B cell (primary cell): Measurements from ENCODE around the gene ZNF365. TPM values are rescaled to one million over a fixed set of nuclear protein-coding genes. Genes with fewer than 3 reads are reported as not detected.

Experiments used
- ATAC-seq: fragments of 200-7000 bp; cut with Tn5 transposase; one replicate; pipeline ENCODE4 v1.10.0; 2021; ENCODE audit warnings: low read depth, mild to moderate bottlenecking, moderate number of reproducible peaks, moderate library complexity
- CTCF ChIA-PET: fragments of 350-600 bp; sonication (Branson Sonifier 250); formaldehyde crosslinking; loops from one replicate; lab custom pipeline; 2021; ENCODE audit warnings: antibody characterized with exemption, inconsistent platforms; lab: Charles Lee
- POLR2A ChIA-PET: fragments of 350-600 bp; sonication (Branson Sonifier 250); formaldehyde crosslinking; loops from one replicate; lab custom pipeline; 2021; ENCODE audit warnings: antibody characterized with exemption; lab: Charles Lee
- DNase-seq: peaks from one replicate; pipeline ENCODE4 v3.0.0; 2013
- H2AFZ ChIP-seq: 2 replicates; pipeline ENCODE4 v1.6.1; 2012; ENCODE audit warnings: mild to moderate bottlenecking, low read depth, low read length; ENCODE audit not compliant: insufficient read depth, poor library complexity, severe bottlenecking
- H3K27ac ChIP-seq, 2 donors: 1 replicate in 1 of 2; 2 replicates in 1 of 2; pipeline ENCODE4 v1.5.1; 2012 to 2013; ENCODE audit warnings: low read length in 2 of 2, mild to moderate bottlenecking in 2 of 2, moderate library complexity in 1 of 2
- H3K27me3 ChIP-seq, 4 experiments: fragments of 200-600 bp in 1 of 4; sonication (generic) in 1 of 4; replicated peaks in 1 of 4; 1 replicate in 2 of 4; 2 replicates in 2 of 4; pipeline versions ENCODE4 v1.6.1 to v1.7.0; 2013 to 2016; ENCODE audit warnings: low read length in 3 of 4, mild to moderate bottlenecking in 2 of 4, mixed read lengths in 1 of 4, moderate library complexity in 1 of 4; ENCODE audit not compliant: insufficient read depth in 4 of 4, control insufficient read depth in 3 of 4; ENCODE audit errors: control extremely low read depth in 1 of 4
- H3K36me3 ChIP-seq, 2 experiments: replicated peaks in 1 of 2; 1 replicate in 1 of 2; 2 replicates in 1 of 2; pipeline versions ENCODE4 v1.6.1 to v1.7.1; 2013; ENCODE audit warnings: low read length in 1 of 2; ENCODE audit not compliant: insufficient read depth in 2 of 2, control insufficient read depth in 1 of 2; ENCODE audit errors: control extremely low read depth in 1 of 2, extremely low read depth in 1 of 2
- H3K4me1 ChIP-seq, 2 donors: fragments of 200-600 bp in 1 of 2; sonication (generic) in 1 of 2; 1 replicate in 1 of 2; 2 replicates in 1 of 2; pipeline versions ENCODE4 v1.5.1 to v1.6.1; 2013 to 2017; ENCODE audit warnings: low read length in 2 of 2; ENCODE audit not compliant: control insufficient read depth in 2 of 2, insufficient read depth in 2 of 2
- H3K4me2 ChIP-seq: replicated peaks from 2 replicates; pipeline ENCODE3; 2012; ENCODE audit warnings: mild to moderate bottlenecking, low read depth, low read length; ENCODE audit not compliant: poor library complexity, severe bottlenecking
- H3K4me3 ChIP-seq, 5 experiments: fragments of 200-600 bp in 1 of 5; sonication (generic) in 1 of 5; 1 replicate in 3 of 5; 2 replicates in 2 of 5; pipeline versions ENCODE4 v1.5.1 to v1.7.0; 2011 to 2016; ENCODE audit warnings: low read length in 4 of 5, mild to moderate bottlenecking in 4 of 5, low read depth in 2 of 5, control low read depth in 1 of 5, moderate library complexity in 1 of 5; ENCODE audit not compliant: insufficient read depth in 1 of 5; ENCODE audit errors: control extremely low read depth in 1 of 5, extremely low read depth in 1 of 5
- H3K79me2 ChIP-seq: fragments of 200-600 bp; sonication (generic); one replicate; pipeline ENCODE4 v1.6.0; 2016; ENCODE audit warnings: low read length; ENCODE audit not compliant: control insufficient read depth, insufficient read depth
- H3K9ac ChIP-seq: fragments of 200-600 bp; sonication (generic); 2 replicates; pipeline ENCODE4 v1.6.1; 2017; ENCODE audit warnings: mild to moderate bottlenecking, low read length, moderate library complexity
- H3K9me3 ChIP-seq, 3 donors: one replicate each; pipeline versions ENCODE4 v1.6.1 to v1.7.1; 2013; ENCODE audit warnings: low read length in 2 of 3; ENCODE audit not compliant: control insufficient read depth in 2 of 3, insufficient read depth in 1 of 3; ENCODE audit errors: control extremely low read depth in 1 of 3
- H4K20me1 ChIP-seq: 2 replicates; pipeline ENCODE4 v1.6.0; 2012; ENCODE audit warnings: mild to moderate bottlenecking, low read length; ENCODE audit not compliant: insufficient read depth, control insufficient read depth, poor library complexity, severe bottlenecking
- H3K27ac Mint-ChIP-seq: one replicate; pipeline ENCODE4 v1.8.0; 2021; ENCODE audit warnings: mixed read lengths
- H3K27me3 Mint-ChIP-seq: one replicate; pipeline ENCODE4 v1.8.0; 2021; ENCODE audit warnings: mixed read lengths
- H3K4me1 Mint-ChIP-seq: one replicate; pipeline ENCODE4 v1.8.0; 2021; ENCODE audit warnings: mixed read lengths
- H3K4me3 Mint-ChIP-seq: one replicate; pipeline ENCODE4 v1.8.0; 2021; ENCODE audit warnings: mixed read lengths
- H3K9me3 Mint-ChIP-seq: one replicate; pipeline ENCODE4 v1.8.0; 2022; ENCODE audit warnings: mixed read lengths; ENCODE audit not compliant: insufficient read depth
- CTCF ChIP-seq: fragments of 200-600 bp; IDR thresholded peaks from one replicate; pipeline ENCODE4 v1.8.0; 2022; ENCODE audit warnings: antibody characterized with exemption, mild to moderate bottlenecking
- EZH2 ChIP-seq: IDR thresholded peaks from 2 replicates; pipeline ENCODE4 v1.6.1; 2012; ENCODE audit warnings: borderline replicate concordance, low read depth, mild to moderate bottlenecking, moderate library complexity, low read length; ENCODE audit not compliant: insufficient read depth, poor library complexity, severe bottlenecking
- WGBS: methylation state at CpG from one replicate; pipeline ENCODE4 v1.1.5; 2013; ENCODE audit warnings: missing lambda C conversion rate; ENCODE audit not compliant: insufficient coverage; 5-methylcytosine and 5-hydroxymethylcytosine counted together
- intact Hi-C: fragments of 100-400 bp; cut with micrococcal nuclease; formaldehyde crosslinking; loops from one replicate; pipeline ENCODE4 v1.10.0; 2022
- polyA plus RNA-seq: library from polyadenylated mRNA; depleted of rRNA; stranded (reverse); fragments of >200 nt; gene quantifications from 2 replicates; pipeline ENCODE4 v1.2.3, GENCODE V29; 2012
- total RNA-seq, 2 donors: library from RNA; stranded (reverse); fragments of 120-200 nt in 1 of 2; gene quantifications; 1 replicate in 1 of 2; 2 replicates in 1 of 2; pipeline versions ENCODE4 v1.2.3 to v1.2.4, GENCODE V29; 2013 to 2022

The ZNF365 gene
- total and polyA plus RNA-seq, 2 donors (not counting 1 experiment from before 2014, with no cell fraction given): 0.06 to 0.34 TPM

DNA sequence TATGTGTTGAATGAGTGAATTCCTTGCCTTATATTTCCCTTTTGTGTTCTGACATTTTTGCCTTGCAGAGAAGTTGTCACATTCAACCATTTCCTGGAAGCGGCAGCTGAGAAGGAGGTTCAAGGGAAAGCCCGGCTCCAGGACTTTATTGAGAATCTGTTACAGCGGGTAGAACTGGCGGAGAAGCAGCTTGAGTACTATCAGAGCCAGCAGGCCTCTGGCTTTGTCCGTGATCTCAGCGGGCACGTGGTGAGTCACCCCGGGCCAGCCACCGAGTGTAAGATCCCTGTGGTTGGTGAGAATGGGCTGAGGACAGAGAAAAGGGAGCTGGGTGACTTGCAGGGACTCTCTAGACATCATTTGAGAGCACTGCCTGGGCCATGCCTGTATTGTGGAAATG is 14.2 kb downstream of the ZNF365 start:
- no peak overlapping the region for H3K27ac Mint-ChIP-seq

More for the DNA sequence above, 14.2 kb downstream of the ZNF365 start:
- DNase-seq (no peak), ATAC-seq (no peak)
- H3K9ac ChIP-seq: no peak overlapping the region
- H3K4me3 Mint-ChIP-seq: no peak overlapping the region
- no peaks in the 10 kb centered on the region for H3K9me3 ChIP-seq
- H3K79me2 ChIP-seq: no peaks in the 10 kb centered on the region
- no peak overlapping the region for H3K27ac ChIP-seq
- no peak overlapping the region for H3K4me2 ChIP-seq
- H3K27me3 ChIP-seq: peaks cover 0 to 5% (median 4%) of the 10 kb centered on the region in 4 experiments
- H4K20me1 ChIP-seq: no peaks in the 10 kb centered on the region
- peaks cover 16% of the 10 kb centered on the region for H3K27me3 Mint-ChIP-seq
- no peak overlapping the region for H2AFZ ChIP-seq
- POLR2A ChIA-PET: no interaction called here
- no peaks in the 10 kb centered on the region for H3K4me1 Mint-ChIP-seq
- intact Hi-C loops: no loop called here
- H3K4me1 ChIP-seq: no peaks in the 10 kb centered on the region
- H3K36me3 ChIP-seq: no peaks in the 10 kb centered on the region
- 96% methylated on average over 9 of the region's 9 CpGs for WGBS
- CTCF ChIA-PET: no interaction called here
- H3K4me3 ChIP-seq: no peak overlapping the region
- H3K9me3 Mint-ChIP-seq: no peaks in the 10 kb centered on the region
- TF ChIP-seq EZH2: no peak
- no peak for TF ChIP-seq CTCF
